Measurements from ENCODE around the gene PRND.
"Not testable (repeated sequence)": the region's sequence is repeated elsewhere in the genome, so short reads cannot be mapped to it uniquely, and the experiment has no call there.

The PRND gene

GRCh38 chr20:4720041-4720976 is 1.4 kb upstream of the PRND start:
- ATAC-seq = peak; percentile 90
- H3K27ac Mint-ChIP-seq = peak overlapping the region in 1 of 2 donors; percentile 19
- H3K9me3 Mint-ChIP-seq = no peaks in the 10 kb centered on the region
- H3K27me3 Mint-ChIP-seq = no peaks in the 10 kb centered on the region
- DNase-seq = peak; percentile 73 to 78
- H3K4me3 Mint-ChIP-seq = no peak overlapping the region
- peaks cover 14% of the 10 kb centered on the region for H3K4me1 Mint-ChIP-seq

- DNase-seq = no peak
- Mint-ChIP-seq H3K27me3 (no peaks in the 10 kb centered on the region), H3K4me1 (peaks cover 14% of the 10 kb centered on the region), H3K4me3 (no peak overlapping the region), H3K27ac (no peak overlapping the region), H3K9me3 (no peaks in the 10 kb centered on the region)
- peak; percentile 19 for ATAC-seq
Observed at GRCh38 chr20:4720977-4721349, 746 bp upstream of the PRND start.

GRCh38 chr20:4722571-4722970 is 862 bp downstream of the PRND start:
- DNase-seq = no peak
- H3K27ac Mint-ChIP-seq = no peak overlapping the region
- no peak overlapping the region for H3K4me3 Mint-ChIP-seq
- H3K4me1 Mint-ChIP-seq = peaks cover 25% of the 10 kb centered on the region
- no peaks in the 10 kb centered on the region for H3K27me3 Mint-ChIP-seq
- no peak for ATAC-seq
- H3K9me3 Mint-ChIP-seq = no peaks in the 10 kb centered on the region

- ATAC-seq = no peak
- H3K4me1 Mint-ChIP-seq = peaks cover 25% of the 10 kb centered on the region
- no peak overlapping the region for H3K4me3 Mint-ChIP-seq
- DNase-seq = no peak
- no peaks in the 10 kb centered on the region for H3K9me3 Mint-ChIP-seq
- no peak overlapping the region for H3K27ac Mint-ChIP-seq
- no peaks in the 10 kb centered on the region for H3K27me3 Mint-ChIP-seq
Observed at GRCh38 chr20:4722993-4723392, 1.3 kb downstream of the PRND start.

- H3K4me1 Mint-ChIP-seq = peaks cover 25% of the 10 kb centered on the region
- not testable (repeated sequence) for H3K27me3 Mint-ChIP-seq, H3K9me3 Mint-ChIP-seq, DNase-seq, H3K27ac Mint-ChIP-seq, ATAC-seq, H3K4me3 Mint-ChIP-seq
Observed at GRCh38 chr20:4723553-4723952, 1.8 kb downstream of the PRND start.

- Mint-ChIP-seq H3K9me3 (no peaks in the 10 kb centered on the region), H3K4me1 (peaks cover 25% of the 10 kb centered on the region), H3K4me3 (no peak overlapping the region), H3K27me3 (no peaks in the 10 kb centered on the region), H3K27ac (no peak overlapping the region)
- no peak for DNase-seq
- ATAC-seq = no peak
Observed at GRCh38 chr20:4724459-4725262, 3.0 kb downstream of the PRND start.

- Mint-ChIP-seq H3K9me3 (no peaks in the 10 kb centered on the region), H3K27ac (no peak overlapping the region), H3K4me3 (no peak overlapping the region), H3K27me3 (no peaks in the 10 kb centered on the region), H3K4me1 (peaks cover 21% of the 10 kb centered on the region)
- ATAC-seq = no peak
- no peak for DNase-seq
Observed at GRCh38 chr20:4725263-4725550, 3.5 kb downstream of the PRND start.

- peak overlapping the region; percentile 43 to 60 for H3K4me3 Mint-ChIP-seq
- no peaks in the 10 kb centered on the region for H3K9me3 Mint-ChIP-seq
- peaks cover 2% of the 10 kb centered on the region for H3K27me3 Mint-ChIP-seq
- ATAC-seq (peak; percentile 73), DNase-seq (peak in 1 of 2 donors; percentile 42)
- peak overlapping the region; percentile 13 to 90 for H3K27ac Mint-ChIP-seq
- peaks cover 11% of the 10 kb centered on the region for H3K4me1 Mint-ChIP-seq
Observed at GRCh38 chr20:4726710-4727397, 5.1 kb downstream of the PRND start.

GRCh38 chr20:4728120-4728760 is 6.5 kb downstream of the PRND start:
- peaks cover 11% of the 10 kb centered on the region for H3K4me1 Mint-ChIP-seq
- no peak for DNase-seq
- no peak overlapping the region for H3K27ac Mint-ChIP-seq
- no peaks in the 10 kb centered on the region for H3K9me3 Mint-ChIP-seq
- ATAC-seq = no peak
- H3K27me3 Mint-ChIP-seq = peaks cover 16% of the 10 kb centered on the region
- H3K4me3 Mint-ChIP-seq = no peak overlapping the region

GRCh38 chr20:4729265-4729664 is 7.6 kb downstream of the PRND start:
- H3K9me3 Mint-ChIP-seq = no peaks in the 10 kb centered on the region
- peaks cover 11% of the 10 kb centered on the region for H3K4me1 Mint-ChIP-seq
- ATAC-seq = peak; percentile 46
- H3K4me3 Mint-ChIP-seq = no peak overlapping the region
- DNase-seq = no peak
- H3K27ac Mint-ChIP-seq = peak overlapping the region in 1 of 2 donors; percentile 16
- peaks cover 20% of the 10 kb centered on the region for H3K27me3 Mint-ChIP-seq

- Mint-ChIP-seq H3K4me1 (peaks cover 11% of the 10 kb centered on the region), H3K9me3 (no peaks in the 10 kb centered on the region), H3K4me3 (no peak overlapping the region), H3K27ac (no peak overlapping the region), H3K27me3 (peaks cover 25% of the 10 kb centered on the region)
- DNase-seq = no peak
- no peak for ATAC-seq
Observed at GRCh38 chr20:4730780-4731179, 9.1 kb downstream of the PRND start.

- ATAC-seq = no peak
- DNase-seq = no peak
- H3K4me3 Mint-ChIP-seq = no peak overlapping the region
- H3K9me3 Mint-ChIP-seq = no peaks in the 10 kb centered on the region
- peaks cover 43% of the 10 kb centered on the region for H3K27me3 Mint-ChIP-seq
- H3K27ac Mint-ChIP-seq = no peak overlapping the region
- H3K4me1 Mint-ChIP-seq = peaks cover 6% of the 10 kb centered on the region
Observed at GRCh38 chr20:4736875-4737274, 15.2 kb downstream of the PRND start.

GRCh38 chr20:4737857-4738627 is 16.3 kb downstream of the PRND start:
- DNase-seq (no peak), ATAC-seq (no peak)
- H3K27ac Mint-ChIP-seq = no peak overlapping the region
- H3K4me3 Mint-ChIP-seq = no peak overlapping the region
- no peaks in the 10 kb centered on the region for H3K9me3 Mint-ChIP-seq
- peaks cover 6% of the 10 kb centered on the region for H3K4me1 Mint-ChIP-seq
- H3K27me3 Mint-ChIP-seq = peaks cover 36% of the 10 kb centered on the region

- peak; percentile 51 to 62 for DNase-seq
Observed at GRCh38 chr20:4740774-4741431, 19.2 kb downstream of the PRND start.

More at GRCh38 chr20:4740774-4741431, 19.2 kb downstream of the PRND start:
- H3K4me3 Mint-ChIP-seq = no peak overlapping the region
- H3K4me1 Mint-ChIP-seq = peaks cover 6% of the 10 kb centered on the region
- peak; percentile 58 for ATAC-seq
- no peaks in the 10 kb centered on the region for H3K9me3 Mint-ChIP-seq
- no peak overlapping the region for H3K27ac Mint-ChIP-seq
- peaks cover 24% of the 10 kb centered on the region for H3K27me3 Mint-ChIP-seq

Data from stimulated activated naive CD8-positive, alpha-beta T cell treated with anti-CD3 and anti-CD28 coated beads, Interleukin-15, amount 100 ng/mL, for 72 hours (primary cell).